Activated T-helper 9 cell treated with anti-CD3 and anti-CD28 coated beads, Interleukin-2, amount 50 U/mL, for 16 hours (primary cell): Measurements from ENCODE around the gene CHMP2B.
A peak's percentile ranks its signal among the peaks of the same experiment; 100 is the strongest.

ENCODE experiments used
- DNase-seq: peaks from one replicate; pipeline ENCODE4 v3.0.0-alpha.2; 2020; ENCODE audit warnings: low read depth

Gene CHMP2B

GRCh38 chr3:87227104-87227834 lies at the start of gene CHMP2B:
CHMP2B (plus strand) TSS chr3:87227309; CDS start chr3:87227523, 214 bp downstream.
- DNase-seq, result peak; percentile 86

GRCh38 chr3:87179642-87180041 lies 47.5 kb upstream of the CHMP2B start:
- DNase-seq, result no peak

- DNase-seq, result no peak
Observed at GRCh38 chr3:87181551-87181950, 45.6 kb upstream of the CHMP2B start.

GRCh38 chr3:87182023-87182422 lies 45.1 kb upstream of the CHMP2B start:
- no peak for DNase-seq

- DNase-seq, result no peak
Observed at GRCh38 chr3:87186608-87187159, 40.4 kb upstream of the CHMP2B start.

GRCh38 chr3:87191175-87191574 lies 35.9 kb upstream of the CHMP2B start:
- no peak for DNase-seq

- no peak for DNase-seq
Observed at GRCh38 chr3:87191641-87192040, 35.5 kb upstream of the CHMP2B start.

GRCh38 chr3:87196879-87197278 lies 30.2 kb upstream of the CHMP2B start:
- DNase-seq, result no peak

- no peak for DNase-seq
Observed at GRCh38 chr3:87197531-87197930, 29.6 kb upstream of the CHMP2B start.

- DNase-seq, result no peak
Observed at GRCh38 chr3:87198774-87199173, 28.3 kb upstream of the CHMP2B start.

GRCh38 chr3:87199628-87200027 lies 27.5 kb upstream of the CHMP2B start:
- no peak for DNase-seq

- DNase-seq, result no peak
Observed at GRCh38 chr3:87200060-87200647, 27.0 kb upstream of the CHMP2B start.

GRCh38 chr3:87201727-87202126 lies 25.4 kb upstream of the CHMP2B start:
- DNase-seq, result no peak

GRCh38 chr3:87203809-87204208 lies 23.3 kb upstream of the CHMP2B start:
- DNase-seq, result no peak

- no peak for DNase-seq
Observed at GRCh38 chr3:87206070-87206469, 21.0 kb upstream of the CHMP2B start.

GRCh38 chr3:87206635-87207034 lies 20.5 kb upstream of the CHMP2B start:
- DNase-seq, result no peak

- no peak for DNase-seq
Observed at GRCh38 chr3:87207460-87207859, 19.6 kb upstream of the CHMP2B start.

GRCh38 chr3:87209111-87209510 lies 18.0 kb upstream of the CHMP2B start:
- DNase-seq, result no peak

GRCh38 chr3:87218560-87218959 lies 8.5 kb upstream of the CHMP2B start:
- no peak for DNase-seq

- DNase-seq, result no peak
Observed at GRCh38 chr3:87219611-87220010, 7.5 kb upstream of the CHMP2B start.

- DNase-seq, result no peak
Observed at GRCh38 chr3:87225659-87226058, 1.4 kb upstream of the CHMP2B start.

GRCh38 chr3:87227835-87228144 lies 681 bp downstream of the CHMP2B start:
- DNase-seq, result no peak

- no peak for DNase-seq
Observed at GRCh38 chr3:87228316-87228715, 1.2 kb downstream of the CHMP2B start.

GRCh38 chr3:87229113-87229512 lies 2.0 kb downstream of the CHMP2B start:
- DNase-seq, result no peak
